ENCODE results near the gene NTM. TPM values are rescaled to one million over a fixed set of nuclear protein-coding genes. Genes with fewer than 3 reads are reported as not detected.

The NTM gene
- total and polyA plus RNA-seq, 2 donors (not counting 3 experiments of a cell fraction or from before 2014, with no cell fraction given), result 1.00 to 1.1 TPM

DNA sequence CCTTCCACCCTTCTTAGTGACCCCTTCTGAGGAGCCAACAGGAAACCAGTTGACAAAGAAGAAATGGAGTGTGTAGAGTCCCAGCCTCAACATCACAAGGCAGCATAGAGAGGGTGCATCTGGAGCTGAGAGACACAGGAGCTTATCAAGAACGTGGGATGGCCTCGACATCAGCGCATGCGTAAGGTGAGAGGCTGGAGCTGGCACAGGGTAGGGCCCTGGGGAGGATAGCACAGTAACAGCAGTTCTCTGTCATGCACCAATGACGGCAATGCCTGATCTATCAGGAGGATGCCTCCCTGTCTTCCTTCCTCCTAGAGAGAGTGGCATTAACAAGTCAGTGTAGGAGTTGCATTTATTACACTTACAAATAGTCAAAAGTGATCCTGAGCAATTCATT lies 426.1 kb downstream of the NTM start:
- CTCF ChIA-PET, result interaction anchor here (1.0 kb wide), 1 partner anchor 10 kb away, joined by 3 read pairs; no protein-coding TSS in a partner anchor
- Histone ChIP-seq H3K4me2 (ENCODE audit: insufficient read depth, low read length) (no peak overlapping the region), H3K79me2 (ENCODE audit: control insufficient read depth, insufficient read depth, low read length) (no peaks in the 10 kb centered on the region), H3K27me3 (ENCODE audit: control insufficient read depth in 2 of 2, insufficient read depth in 2 of 2, low read length in 2 of 2) (peaks cover 6 to 10% of the 10 kb centered on the region in 2 experiments), H3K9me3 (replicated peaks; ENCODE audit: control insufficient read depth, insufficient read depth, low read length) (no peaks in the 10 kb centered on the region), H2AFZ (ENCODE audit: low read depth, low read length) (no peak overlapping the region), H3K4me3 (replicated peaks in 1 of 3; ENCODE audit: insufficient read depth in 1 of 3, low read depth in 1 of 3, low read length in 3 of 3) (no peak overlapping the region), H3K27ac (ENCODE audit: insufficient read depth, low read depth, low read length) (no peak overlapping the region), H3K9ac (replicated peaks; ENCODE audit: extremely low read depth, insufficient read depth, low read length) (no peak overlapping the region), H3K4me1 (ENCODE audit: control insufficient read depth, extremely low read depth, insufficient read depth, low read length) (no peaks in the 10 kb centered on the region), H4K20me1 (replicated peaks; ENCODE audit: control insufficient read depth, extremely low read depth, insufficient read depth, low read length) (no peaks in the 10 kb centered on the region), H3K9me1 (replicated peaks; ENCODE audit: control insufficient read depth, extremely low read depth, insufficient read depth, low read length) (no peaks in the 10 kb centered on the region), H3K36me3 (ENCODE audit: control insufficient read depth in 2 of 2, extremely low read depth in 1 of 2, insufficient read depth in 2 of 2, low read length in 2 of 2) (no peaks in the 10 kb centered on the region)
- DNase-seq (ENCODE audit: low read depth, low spot score) (no peak), FAIRE-seq (no peak)
- no TSS peak for BruUV-seq (replicated peaks)
- TF ChIP-seq, protein P1, sequence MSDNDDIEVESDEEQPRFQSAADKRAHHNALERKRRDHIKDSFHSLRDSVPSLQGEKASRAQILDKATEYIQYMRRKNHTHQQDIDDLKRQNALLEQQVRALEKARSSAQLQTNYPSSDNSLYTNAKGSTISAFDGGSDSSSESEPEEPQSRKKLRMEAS (IDR thresholded peaks at IDR 0.05; ENCODE audit: insufficient read depth, insufficient read length), result no peak
- TF ChIP-seq JUN (IDR thresholded peaks at IDR 0.05; ENCODE audit: borderline replicate concordance, insufficient read depth, insufficient read length, low read depth) (no peak), GATA2 (IDR thresholded peaks at IDR 0.05; ENCODE audit: insufficient read depth, insufficient read length, low read depth, low read length) (no peak), POLR2AphosphoS5 (IDR thresholded peaks at IDR 0.05; ENCODE audit: insufficient read depth, low read depth, low read length) (no peak)
- TF ChIP-seq, protein P2, sequence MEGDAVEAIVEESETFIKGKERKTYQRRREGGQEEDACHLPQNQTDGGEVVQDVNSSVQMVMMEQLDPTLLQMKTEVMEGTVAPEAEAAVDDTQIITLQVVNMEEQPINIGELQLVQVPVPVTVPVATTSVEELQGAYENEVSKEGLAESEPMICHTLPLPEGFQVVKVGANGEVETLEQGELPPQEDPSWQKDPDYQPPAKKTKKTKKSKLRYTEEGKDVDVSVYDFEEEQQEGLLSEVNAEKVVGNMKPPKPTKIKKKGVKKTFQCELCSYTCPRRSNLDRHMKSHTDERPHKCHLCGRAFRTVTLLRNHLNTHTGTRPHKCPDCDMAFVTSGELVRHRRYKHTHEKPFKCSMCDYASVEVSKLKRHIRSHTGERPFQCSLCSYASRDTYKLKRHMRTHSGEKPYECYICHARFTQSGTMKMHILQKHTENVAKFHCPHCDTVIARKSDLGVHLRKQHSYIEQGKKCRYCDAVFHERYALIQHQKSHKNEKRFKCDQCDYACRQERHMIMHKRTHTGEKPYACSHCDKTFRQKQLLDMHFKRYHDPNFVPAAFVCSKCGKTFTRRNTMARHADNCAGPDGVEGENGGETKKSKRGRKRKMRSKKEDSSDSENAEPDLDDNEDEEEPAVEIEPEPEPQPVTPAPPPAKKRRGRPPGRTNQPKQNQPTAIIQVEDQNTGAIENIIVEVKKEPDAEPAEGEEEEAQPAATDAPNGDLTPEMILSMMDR (IDR thresholded peaks at IDR 0.05; ENCODE audit: extremely low read depth in 1 of 2, insufficient read depth in 1 of 2, low read depth in 1 of 2, low read length in 2 of 2), result no peak
- dilution Hi-C loops (cut with MboI; ENCODE audit: extremely low pct_ligation_motif_present, low sequenced_read_pairs), result no loop called here
- POLR2A ChIA-PET, result no interaction called here
- intact Hi-C loops (cut with micrococcal nuclease), result no loop called here

DNA sequence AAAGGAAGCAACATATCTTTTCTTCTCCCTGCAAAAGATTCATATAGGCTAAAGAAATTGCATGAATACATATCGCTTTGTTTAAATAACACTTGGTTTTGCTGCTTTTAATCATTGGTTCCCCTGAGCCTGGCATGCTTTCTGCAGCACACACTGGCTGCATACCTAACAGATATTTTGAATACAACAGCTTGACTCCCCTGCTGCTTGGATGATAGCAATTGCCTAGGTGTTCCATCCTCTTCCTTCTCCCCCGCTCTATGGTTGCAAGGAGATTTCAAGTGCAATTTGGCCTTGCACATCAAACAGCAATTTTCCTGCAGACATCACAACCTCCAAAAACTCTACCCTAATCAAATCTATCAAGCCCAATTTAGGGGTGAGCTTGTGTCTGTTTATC lies 430.0 kb downstream of the NTM start:
- no peaks in the 10 kb centered on the region for H3K9me1 ChIP-seq (replicated peaks; ENCODE audit: control insufficient read depth, extremely low read depth, insufficient read depth, low read length)
- FAIRE-seq (no peak), DNase-seq (ENCODE audit: low read depth, low spot score) (no peak)
- ChIA-PET CTCF (no interaction called here), POLR2A (no interaction called here)
- H3K79me2 ChIP-seq (ENCODE audit: control insufficient read depth, insufficient read depth, low read length), result no peaks in the 10 kb centered on the region
- dilution Hi-C loops (cut with MboI; ENCODE audit: extremely low pct_ligation_motif_present, low sequenced_read_pairs) (no loop called here), intact Hi-C loops (cut with micrococcal nuclease) (loop anchor here (1.0 kb wide), 1 partner anchor 21 kb away; no protein-coding TSS in a partner anchor)
- H2AFZ ChIP-seq (ENCODE audit: low read depth, low read length), result no peak overlapping the region
- H3K4me1 ChIP-seq (ENCODE audit: control insufficient read depth, extremely low read depth, insufficient read depth, low read length), result no peaks in the 10 kb centered on the region
- H3K27me3 ChIP-seq (ENCODE audit: control insufficient read depth in 2 of 2, insufficient read depth in 2 of 2, low read length in 2 of 2), result peaks cover 6 to 11% of the 10 kb centered on the region in 2 experiments
- no peak overlapping the region for H3K4me2 ChIP-seq (ENCODE audit: insufficient read depth, low read length)
- H3K9me3 ChIP-seq (replicated peaks; ENCODE audit: control insufficient read depth, insufficient read depth, low read length), result no peaks in the 10 kb centered on the region
- TF ChIP-seq JUN (IDR thresholded peaks at IDR 0.05; ENCODE audit: borderline replicate concordance, insufficient read depth, insufficient read length, low read depth) (no peak), FOS (IDR thresholded peaks at IDR 0.05; ENCODE audit: borderline replicate concordance, insufficient read depth, low read length) (no peak), POLR2AphosphoS5 (IDR thresholded peaks at IDR 0.05; ENCODE audit: insufficient read depth, low read depth, low read length) (no peak), EZH2 (IDR thresholded peaks at IDR 0.05; ENCODE audit: borderline replicate concordance, low read depth, low read length, severe bottlenecking) (no peak), GATA2 (IDR thresholded peaks at IDR 0.05; ENCODE audit: insufficient read depth, insufficient read length, low read depth, low read length) (no peak), POLR2A (IDR thresholded peaks at IDR 0.05; ENCODE audit: low read depth, low read length) (no peak), MYC (IDR thresholded peaks at IDR 0.05; ENCODE audit: low read depth, low read length) (no peak)
- TF ChIP-seq, protein P2 (IDR thresholded peaks at IDR 0.05; ENCODE audit: extremely low read depth in 1 of 2, insufficient read depth in 1 of 2, low read depth in 1 of 2, low read length in 2 of 2), result no peak
- TF ChIP-seq, protein P1 (IDR thresholded peaks at IDR 0.05; ENCODE audit: insufficient read depth, insufficient read length), result no peak
- H3K27ac ChIP-seq (ENCODE audit: insufficient read depth, low read depth, low read length), result no peak overlapping the region
- BruUV-seq (replicated peaks), result no TSS peak
- H3K4me3 ChIP-seq (replicated peaks in 1 of 3; ENCODE audit: insufficient read depth in 1 of 3, low read depth in 1 of 3, low read length in 3 of 3), result no peak overlapping the region
- H3K9ac ChIP-seq (replicated peaks; ENCODE audit: extremely low read depth, insufficient read depth, low read length), result no peak overlapping the region
- H4K20me1 ChIP-seq (replicated peaks; ENCODE audit: control insufficient read depth, extremely low read depth, insufficient read depth, low read length), result no peaks in the 10 kb centered on the region
- H3K36me3 ChIP-seq (ENCODE audit: control insufficient read depth in 2 of 2, extremely low read depth in 1 of 2, insufficient read depth in 2 of 2, low read length in 2 of 2), result no peaks in the 10 kb centered on the region

Data from endothelial cell of umbilical vein (primary cell).